KG1 (cell line): Measurements from ENCODE around the gene LARGE1.

Experiments used
- DNase-seq: peaks from one replicate; lab custom pipeline; 2025; lab: John Stamatoyannopoulos, UW

The LARGE1 gene

GRCh38 chr22:33561149-33561807 is 359.0 kb downstream of the LARGE1 start:
- DNase-seq = no peak

GRCh38 chr22:33557836-33558235 is 362.4 kb downstream of the LARGE1 start:
- DNase-seq = no peak

- no peak for DNase-seq
Observed at GRCh38 chr22:33555814-33556522, 364.3 kb downstream of the LARGE1 start.

GRCh38 chr22:33553493-33553892 is 366.8 kb downstream of the LARGE1 start:
- DNase-seq = no peak

- DNase-seq = no peak
Observed at GRCh38 chr22:33544707-33545106, 375.6 kb downstream of the LARGE1 start.

- DNase-seq = no peak
Observed at GRCh38 chr22:33542722-33543121, 377.6 kb downstream of the LARGE1 start.

GRCh38 chr22:33542153-33542552 is 378.1 kb downstream of the LARGE1 start:
- no peak for DNase-seq

GRCh38 chr22:33539902-33540751 is 380.1 kb downstream of the LARGE1 start:
- no peak for DNase-seq

- no peak for DNase-seq
Observed at GRCh38 chr22:33539202-33539901, 380.9 kb downstream of the LARGE1 start.

GRCh38 chr22:33538277-33538885 is 381.9 kb downstream of the LARGE1 start:
- DNase-seq = no peak

GRCh38 chr22:33537059-33537458 is 383.2 kb downstream of the LARGE1 start:
- no peak for DNase-seq

GRCh38 chr22:33535937-33536875 is 384.1 kb downstream of the LARGE1 start:
- no peak for DNase-seq

GRCh38 chr22:33529424-33530113 is 390.7 kb downstream of the LARGE1 start:
- no peak for DNase-seq

- no peak for DNase-seq
Observed at GRCh38 chr22:33528183-33528582, 392.1 kb downstream of the LARGE1 start.

GRCh38 chr22:33526434-33527107 is 393.7 kb downstream of the LARGE1 start:
- no peak for DNase-seq

- no peak for DNase-seq
Observed at GRCh38 chr22:33524511-33525260, 395.6 kb downstream of the LARGE1 start.

GRCh38 chr22:33521879-33522665 is 398.2 kb downstream of the LARGE1 start:
- no peak for DNase-seq
